GM08714 (cell line): ENCODE data around the gene RNF175.

ENCODE experiments used
- H3K4me3 ChIP-seq: fragments of 200-500 bp; sonication (Bioruptor generic); 2 replicates; pipeline ENCODE4 v1.5.1; 2014; ENCODE audit warnings: mild to moderate bottlenecking, low read length, inconsistent platforms
- ZNF274 ChIP-seq: IDR thresholded peaks from 2 replicates; pipeline ENCODE4 v1.6.1; 2012; ENCODE audit warnings: mild to moderate bottlenecking, low read depth, low read length

Gene RNF175

DNA sequence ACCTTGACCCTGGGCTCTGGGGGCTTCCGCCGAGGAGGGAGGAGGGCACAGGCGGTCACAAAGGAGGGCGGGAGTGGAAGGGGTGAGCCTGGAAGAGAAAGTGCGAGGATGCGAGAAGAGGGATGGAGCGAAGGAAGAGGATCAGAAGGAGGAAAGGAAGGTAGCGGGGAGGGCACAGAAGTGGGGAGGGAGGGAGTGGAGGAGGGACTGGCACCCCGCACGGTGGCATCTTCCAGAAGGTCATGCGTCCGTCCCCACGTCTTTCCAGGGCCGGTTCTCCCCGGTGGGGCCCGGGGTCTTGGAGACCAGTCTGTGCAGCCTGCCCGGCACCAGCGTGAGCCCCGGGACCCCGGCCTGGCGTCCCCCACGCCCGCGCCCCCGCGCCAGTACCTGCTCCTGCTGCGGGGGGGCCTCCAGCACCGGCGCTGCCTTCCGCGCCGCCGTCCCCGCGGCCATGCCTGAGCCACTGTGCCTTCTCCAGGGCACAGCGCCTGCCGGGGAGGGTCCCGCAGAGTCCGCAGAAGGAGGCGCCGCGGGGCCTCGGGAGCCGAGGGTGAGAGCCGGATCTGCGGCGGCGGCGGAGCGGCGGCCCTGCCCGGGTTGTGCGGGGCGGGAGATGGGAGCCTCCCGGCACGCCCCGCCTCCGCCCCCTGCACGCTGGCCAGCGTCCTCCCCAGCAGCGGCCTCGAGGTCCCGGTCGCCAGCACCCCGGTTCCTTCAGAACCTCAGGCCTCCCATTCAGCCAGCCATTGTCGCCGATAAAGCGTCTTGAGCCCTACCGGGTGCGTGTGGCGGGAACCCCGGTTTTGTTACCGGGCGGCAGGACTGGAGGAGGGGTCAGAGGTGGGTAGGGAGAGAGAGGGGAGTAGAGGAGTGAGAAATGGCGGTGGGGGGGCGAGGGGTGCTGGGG, at the start of gene RNF175:
RNF175 (minus strand) TSS at position 618 of the 910 bp plus-strand sequence; CDS start at position 456, 162 bp downstream.
- TF ChIP-seq ZNF274 = no peak
- no peak within 1 kb of the TSS for H3K4me3 ChIP-seq

DNA sequence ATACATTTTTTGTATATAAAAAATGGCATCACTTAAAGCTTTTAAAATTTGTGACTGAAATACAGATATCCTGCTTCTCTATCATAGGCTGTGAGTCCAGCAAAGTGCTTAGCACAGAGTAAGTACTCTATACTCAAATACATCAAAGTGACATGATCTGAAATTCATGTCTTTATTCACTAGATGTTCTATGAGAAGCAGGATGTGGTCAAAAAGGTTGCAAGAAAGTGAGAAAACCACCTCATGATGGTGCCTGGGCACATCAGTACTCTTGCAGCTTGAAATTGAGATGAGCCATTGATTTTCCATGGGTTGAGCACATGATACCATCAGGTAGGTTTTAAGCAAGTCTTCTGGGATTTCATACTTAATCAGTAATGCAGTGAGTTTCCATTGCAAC, 49.5 kb upstream of the RNF175 start:
- TF ChIP-seq ZNF274 = no peak
- no peak overlapping the region for H3K4me3 ChIP-seq

DNA sequence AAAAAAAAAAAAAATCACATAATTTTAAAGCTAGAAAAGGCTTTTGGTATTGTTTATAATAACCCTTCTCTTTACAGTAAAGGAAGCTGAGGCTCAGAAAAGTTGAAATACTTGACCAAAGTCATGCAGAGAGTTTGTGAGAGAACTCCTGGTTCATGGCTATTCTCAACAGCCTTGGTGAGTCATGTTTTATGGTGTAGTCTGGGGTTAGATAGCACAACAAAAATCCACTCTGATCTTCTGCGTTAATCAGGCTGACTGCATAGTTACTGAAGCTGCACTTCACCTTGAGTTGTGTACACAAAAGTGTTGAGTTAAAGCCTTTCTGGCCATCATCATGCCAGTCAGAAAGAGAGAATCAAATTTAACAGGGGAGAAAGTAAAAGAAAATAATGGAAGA, 48.4 kb upstream of the RNF175 start:
- H3K4me3 ChIP-seq = no peak overlapping the region
- TF ChIP-seq ZNF274 = no peak

DNA sequence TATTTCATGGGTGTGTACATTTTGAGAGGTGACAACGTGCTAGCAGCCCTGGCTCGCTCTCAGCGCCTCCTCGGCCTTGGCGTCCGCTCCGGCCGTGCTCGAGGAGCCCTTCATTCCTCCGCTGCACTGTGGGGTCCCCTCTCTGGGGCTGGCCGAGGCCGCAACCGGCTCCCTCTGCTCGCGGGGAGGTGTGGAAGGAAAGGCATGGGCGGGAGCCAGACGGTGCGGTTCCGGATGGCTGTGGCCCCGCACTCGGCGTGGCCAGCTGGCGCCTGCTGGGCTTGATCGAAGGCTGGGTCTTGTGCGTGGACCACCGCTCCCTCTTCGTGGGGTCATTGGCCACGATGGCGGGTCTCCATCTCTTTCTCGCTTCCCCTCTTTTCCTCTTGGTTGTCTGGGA, 46.2 kb upstream of the RNF175 start:
- H3K4me3 ChIP-seq = no peak overlapping the region
- TF ChIP-seq ZNF274 = no peak

GRCh38 chr4:153804722-153805121, 44.9 kb upstream of the RNF175 start:
- no peak overlapping the region for H3K4me3 ChIP-seq
- TF ChIP-seq ZNF274 = no peak

DNA sequence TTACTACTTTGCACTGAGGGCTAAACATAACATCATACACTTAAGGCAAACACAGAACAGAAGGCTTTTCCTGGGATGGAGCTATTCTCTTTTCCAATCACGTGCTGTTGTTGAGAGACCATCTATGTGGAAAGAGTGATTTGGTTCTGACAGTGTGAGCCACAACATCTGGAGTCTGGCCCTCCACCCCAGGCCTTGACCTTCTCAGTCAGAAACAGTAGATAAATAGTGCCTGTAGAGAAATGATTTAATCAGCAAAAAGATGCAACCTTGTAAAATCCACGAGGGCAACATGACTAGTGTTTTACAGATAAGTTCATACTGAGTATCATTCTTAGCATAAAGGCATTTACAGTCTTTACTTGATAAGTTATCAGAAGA, 39.9 kb upstream of the RNF175 start:
- no peak overlapping the region for H3K4me3 ChIP-seq
- no peak for TF ChIP-seq ZNF274

DNA sequence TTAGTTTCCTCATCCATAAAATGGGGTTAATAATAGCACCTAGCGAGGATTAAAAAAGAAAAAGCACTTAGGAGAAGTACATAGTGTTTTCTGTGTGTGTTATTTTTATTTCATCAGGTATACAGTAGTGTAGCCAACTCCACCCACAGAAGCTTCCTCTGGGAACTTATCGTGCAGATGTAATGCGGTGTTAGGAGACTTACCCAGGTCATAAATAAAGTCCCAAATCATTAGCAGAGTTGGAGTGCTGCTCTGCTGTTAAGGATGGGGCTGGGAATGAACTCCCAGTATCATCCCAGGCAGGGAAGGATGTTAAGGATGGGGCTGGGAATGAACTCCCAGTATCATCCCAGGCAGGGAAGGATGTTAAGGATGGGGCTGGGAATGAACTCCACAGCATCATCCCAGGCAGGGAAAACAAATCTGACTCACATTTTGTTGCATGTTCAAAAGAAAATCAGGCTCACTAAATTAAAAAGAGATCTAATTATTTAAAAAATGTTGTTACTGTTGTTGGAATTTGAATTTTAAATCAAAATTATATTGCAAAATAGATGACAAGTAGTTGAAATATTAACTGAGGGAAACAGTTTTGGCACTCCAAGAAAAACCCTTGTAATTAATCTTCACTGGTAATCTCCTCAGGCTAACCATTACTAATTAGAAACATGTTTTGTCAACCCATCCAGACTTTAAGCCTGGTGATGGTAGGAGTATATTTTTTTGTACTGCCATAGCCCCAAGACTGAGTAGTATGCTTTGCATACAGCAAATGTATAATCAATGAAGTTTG, 39.3 kb upstream of the RNF175 start:
- no peak for TF ChIP-seq ZNF274
- H3K4me3 ChIP-seq = no peak overlapping the region

GRCh38 chr4:153798420-153798819, 38.6 kb upstream of the RNF175 start:
- no peak overlapping the region for H3K4me3 ChIP-seq
- no peak for TF ChIP-seq ZNF274

- TF ChIP-seq ZNF274 = no peak
- H3K4me3 ChIP-seq = no peak overlapping the region
Observed at GRCh38 chr4:153794006-153794405, 34.2 kb upstream of the RNF175 start.

DNA sequence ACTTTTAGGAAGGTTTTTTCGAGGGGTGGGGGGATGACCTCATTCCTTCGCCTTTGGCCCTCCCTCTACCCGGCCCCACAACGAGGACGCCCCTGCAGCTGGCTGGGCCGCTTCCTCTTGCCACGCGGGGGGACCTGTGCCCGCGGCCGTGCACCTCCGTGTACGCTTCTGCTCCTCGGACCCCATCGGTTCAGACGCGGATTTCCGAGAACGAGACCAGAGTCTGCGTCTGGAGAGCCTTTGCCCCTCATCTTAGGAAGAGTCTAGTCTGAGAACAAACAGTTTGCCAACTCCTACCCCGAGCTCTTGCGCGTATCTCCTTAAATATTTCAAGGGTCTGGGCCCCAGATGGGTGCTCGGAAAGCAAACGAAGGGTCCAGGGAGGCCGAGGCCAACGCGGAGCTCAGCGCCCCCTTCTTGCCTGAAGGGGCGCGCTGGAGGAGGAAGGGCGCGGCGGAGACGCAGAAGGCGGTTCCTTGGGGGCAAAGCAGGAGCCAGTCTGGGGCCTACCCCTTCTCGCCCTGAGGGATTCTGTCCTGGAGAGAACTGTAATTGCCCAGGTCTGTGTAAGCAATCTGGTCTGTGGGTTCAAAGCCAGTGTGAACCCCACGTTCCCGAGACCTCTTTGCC, 32.9 kb upstream of the RNF175 start:
- no peak overlapping the region; the same call in 1 of the 2 replicates for H3K4me3 ChIP-seq
- no peak for TF ChIP-seq ZNF274

- no peak for TF ChIP-seq ZNF274
- H3K4me3 ChIP-seq = no peak overlapping the region; the same call in 1 of the 2 replicates
Observed at GRCh38 chr4:153791746-153792617, 32.2 kb upstream of the RNF175 start.

DNA sequence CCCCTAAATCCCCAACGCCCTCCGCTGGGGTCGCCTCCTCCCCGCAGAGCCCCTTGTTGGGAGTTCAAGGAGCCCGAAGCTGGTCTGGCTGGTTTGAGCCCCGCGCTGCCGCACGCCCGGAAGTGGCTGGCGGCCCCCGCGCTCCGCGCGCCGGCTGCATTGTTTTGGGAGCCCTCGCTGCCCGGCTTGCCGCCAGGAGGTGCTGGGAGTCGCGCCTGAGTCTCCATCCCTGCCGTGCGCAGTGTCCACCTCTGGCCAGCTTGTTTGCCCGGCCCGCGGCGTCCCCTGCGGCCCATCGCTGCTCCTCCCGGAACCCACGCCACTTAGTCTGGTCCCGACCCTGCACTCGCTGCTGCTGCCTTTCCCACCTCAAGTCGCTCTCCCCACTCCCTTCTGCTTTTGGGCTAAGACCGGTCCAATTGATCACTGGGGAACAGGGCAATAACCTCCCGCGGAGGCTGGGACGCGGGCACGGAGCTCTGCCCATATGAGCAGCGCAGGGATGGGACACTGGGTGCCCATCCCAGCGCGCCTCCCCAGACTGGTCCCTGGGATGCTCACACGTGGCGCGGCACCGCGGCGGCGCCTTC, 31.2 kb upstream of the RNF175 start:
- no peak for TF ChIP-seq ZNF274
- no peak overlapping the region; the same call in 1 of the 2 replicates for H3K4me3 ChIP-seq

DNA sequence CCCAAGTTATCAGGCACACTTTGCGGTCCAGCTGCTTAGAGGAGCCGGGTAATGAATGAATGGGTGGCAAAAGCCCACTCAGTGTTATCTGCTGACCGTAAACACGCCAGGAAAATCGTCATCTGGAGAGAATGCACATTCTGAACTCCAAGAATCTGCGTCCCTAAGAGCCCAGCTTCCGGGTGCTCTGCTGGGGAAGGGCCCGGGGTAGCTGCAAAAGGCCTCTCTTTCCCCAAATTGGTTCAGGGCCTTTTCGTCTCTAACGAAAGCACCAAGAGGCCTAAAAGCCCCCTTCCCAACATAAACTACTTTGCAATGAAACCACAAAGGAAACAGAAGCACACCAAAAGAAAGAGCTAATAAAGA, 30.7 kb upstream of the RNF175 start:
- no peak overlapping the region for H3K4me3 ChIP-seq
- no peak for TF ChIP-seq ZNF274
